Measurements from ENCODE around the gene PRG3. TPM values are rescaled to one million over a fixed set of nuclear protein-coding genes. Genes with fewer than 3 reads are reported as not detected.

The PRG3 gene
- total RNA-seq, 1 donor from 2014 or later = not detected

DNA sequence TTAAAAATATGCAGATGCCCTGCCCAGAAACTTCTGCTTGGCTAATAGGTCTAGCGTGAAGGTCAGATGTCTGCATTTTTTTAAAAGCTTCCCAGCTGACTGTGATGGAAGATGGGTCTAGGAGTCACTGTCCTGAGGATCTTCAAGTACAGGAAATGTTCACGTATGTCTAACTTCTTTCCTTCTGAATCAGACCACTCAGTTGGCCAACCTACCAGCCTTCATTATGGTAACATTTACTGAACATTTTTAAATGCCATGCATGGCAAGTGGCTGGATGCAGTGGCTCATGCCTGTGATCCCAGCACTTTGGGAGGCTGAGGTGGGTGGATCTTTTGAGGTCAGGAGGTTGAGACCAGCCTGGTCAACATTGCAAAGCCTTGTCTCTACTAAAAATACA lies 10.6 kb upstream of the PRG3 start:
- intact Hi-C loops (cut with micrococcal nuclease) = no loop called here

DNA sequence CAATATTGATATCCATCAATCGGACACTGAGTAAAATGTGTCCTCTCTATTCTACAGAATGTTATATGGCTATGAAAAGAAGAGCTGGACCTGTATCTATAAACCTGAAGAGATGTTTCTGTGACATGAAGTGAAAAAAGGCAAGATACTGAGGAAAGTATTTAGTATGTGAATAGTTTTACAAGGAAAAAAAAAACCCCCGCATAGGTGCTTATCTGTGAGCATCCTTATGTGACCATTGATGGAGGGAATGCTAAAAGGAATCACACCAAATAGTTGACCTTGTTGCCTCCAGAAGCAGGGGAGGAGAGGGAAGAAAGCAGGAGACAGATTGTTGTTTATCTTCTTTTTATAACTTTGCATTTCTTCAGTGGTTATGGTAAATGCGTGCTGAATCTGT lies 10.2 kb upstream of the PRG3 start:
- intact Hi-C loops (cut with micrococcal nuclease) = no loop called here

DNA sequence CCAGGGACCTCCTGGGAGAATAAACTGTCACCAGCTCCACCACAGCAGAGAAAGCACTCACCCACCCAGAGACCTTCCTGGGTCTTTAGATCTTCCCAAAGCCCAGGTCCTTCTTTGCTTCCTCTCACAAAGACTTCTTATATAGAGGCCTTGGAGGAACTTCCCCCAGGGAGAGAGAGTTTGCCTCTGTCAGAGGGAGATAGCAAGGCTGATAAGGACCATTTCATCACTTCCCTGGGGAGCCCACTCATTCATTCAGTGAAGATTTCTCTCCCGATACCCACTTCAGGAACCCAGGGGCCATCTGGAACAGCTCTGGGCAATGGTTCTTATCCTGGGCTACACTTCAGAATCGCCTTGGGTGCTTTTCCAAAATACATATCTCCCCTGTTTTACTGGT lies 9.6 kb upstream of the PRG3 start, which contains the start of gene PRG2:
TSS of gene PRG2 (minus strand) at position 116 of the 400 bp plus-strand sequence. CDS start 706 bp downstream, outside the sequence.
- intact Hi-C loops (cut with micrococcal nuclease) = no loop called here

DNA sequence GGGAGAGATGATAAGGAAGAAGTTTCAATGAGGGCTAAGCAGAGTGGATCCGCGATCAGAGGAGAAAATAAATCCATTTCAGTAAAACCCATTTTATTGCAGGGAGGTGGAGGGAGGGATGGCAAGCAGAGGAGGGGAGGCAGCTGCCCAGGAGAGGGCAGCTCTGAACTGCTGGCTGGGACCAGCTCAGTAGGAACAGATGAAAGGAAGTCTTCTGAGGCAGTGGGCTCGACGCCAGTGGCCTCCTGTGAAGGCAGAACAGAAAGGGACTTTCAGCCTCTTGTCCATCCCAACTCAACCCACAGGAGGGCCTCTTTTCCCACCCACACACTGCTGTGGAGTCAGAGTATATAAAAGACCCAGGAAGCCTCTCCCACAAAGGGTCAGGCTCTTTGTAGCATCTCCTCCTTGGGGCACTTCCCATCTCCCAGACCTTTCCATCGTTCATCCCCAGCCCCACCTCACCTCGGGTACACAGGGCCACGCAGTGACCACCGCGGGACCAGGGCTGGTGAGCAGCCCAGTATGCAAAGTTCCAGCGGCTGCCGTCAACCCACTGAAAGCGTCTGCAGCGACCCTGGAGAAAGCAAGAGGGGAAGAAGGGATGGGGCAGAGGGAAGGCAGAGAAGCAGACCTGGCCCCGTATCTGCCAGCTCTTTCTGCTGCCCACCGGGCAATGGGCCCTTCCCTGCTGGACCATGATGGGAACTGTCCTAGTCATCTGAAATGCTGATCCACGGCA lies 6.5 kb upstream of the PRG3 start:
- intact Hi-C loops (cut with micrococcal nuclease) = no loop called here

DNA sequence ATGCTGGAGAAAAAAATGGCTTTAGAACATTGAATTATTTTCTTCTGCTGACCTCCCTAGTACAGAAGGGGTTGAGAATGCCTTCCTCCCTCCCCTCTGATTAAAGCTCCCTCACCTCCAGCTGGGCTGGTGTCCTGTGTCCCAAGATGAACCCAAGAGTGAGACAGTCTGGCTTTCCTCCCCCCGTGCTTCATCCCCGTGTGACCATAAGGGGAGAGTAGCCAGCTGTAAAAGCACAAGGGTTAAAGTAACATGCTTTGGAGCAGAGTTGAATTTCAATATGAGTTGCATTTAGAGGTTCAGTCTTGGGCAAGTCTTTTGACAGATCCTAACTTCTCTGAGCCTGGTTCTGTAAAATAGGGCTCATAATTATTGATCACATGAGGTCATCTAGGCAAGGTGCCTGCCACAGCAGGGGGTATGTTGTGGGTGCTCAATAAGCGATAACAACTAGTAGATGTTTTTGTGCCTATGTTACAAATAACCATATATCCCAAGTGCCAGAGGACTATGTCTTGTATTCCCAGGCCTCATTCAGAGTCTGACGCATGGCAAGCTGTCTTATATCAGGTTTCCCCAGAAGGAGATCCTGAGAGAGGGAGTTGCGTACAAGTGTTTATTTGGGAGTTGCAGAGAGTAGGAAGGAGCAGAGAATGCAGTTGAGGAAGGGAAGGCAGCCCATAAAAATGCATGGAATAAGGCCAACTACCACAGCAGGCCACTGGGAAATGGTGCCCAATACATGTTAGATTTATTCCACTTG lies 5.4 kb upstream of the PRG3 start:
- intact Hi-C loops (cut with micrococcal nuclease) = no loop called here

DNA sequence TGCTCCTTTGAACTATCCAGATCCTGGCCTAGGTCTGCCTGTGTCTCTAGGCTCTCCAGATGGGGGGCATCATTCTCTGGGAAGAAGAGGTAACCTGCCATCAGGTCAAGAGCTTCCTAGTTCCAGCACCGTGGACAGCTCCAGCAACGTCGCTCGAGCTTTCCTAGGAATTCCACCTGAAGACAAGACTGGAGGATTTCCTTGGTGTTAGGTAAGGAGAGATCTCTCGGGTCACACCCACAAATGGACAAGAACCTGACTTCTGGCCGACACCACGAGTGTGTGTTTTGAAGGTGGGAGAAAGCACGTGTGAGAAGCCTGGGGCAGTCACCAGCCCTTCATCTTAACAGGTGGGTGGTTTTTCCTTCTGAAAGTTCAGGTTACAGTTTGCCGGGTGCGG lies 1.2 kb downstream of the PRG3 start:
- intact Hi-C loops (cut with micrococcal nuclease) = no loop called here

DNA sequence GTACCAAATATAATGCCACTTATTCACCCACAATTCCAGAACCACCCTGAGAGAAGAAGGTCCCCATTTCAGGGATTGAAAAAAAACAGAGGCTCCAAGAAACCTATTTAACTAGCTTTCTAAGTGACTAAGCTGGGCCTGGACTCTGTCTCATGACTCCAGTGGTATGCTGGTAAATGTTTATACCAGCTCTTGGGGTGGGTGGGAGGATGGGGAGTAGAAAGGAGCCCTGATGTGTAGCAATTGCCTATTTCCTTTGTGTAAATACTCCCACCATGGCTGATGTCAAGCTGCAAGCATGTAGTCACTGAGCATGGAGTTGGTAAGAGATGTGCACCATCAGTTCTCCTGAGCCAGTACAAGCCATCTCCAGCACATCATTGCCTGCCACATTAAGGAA lies 2.8 kb downstream of the PRG3 start:
- intact Hi-C loops (cut with micrococcal nuclease) = no loop called here

DNA sequence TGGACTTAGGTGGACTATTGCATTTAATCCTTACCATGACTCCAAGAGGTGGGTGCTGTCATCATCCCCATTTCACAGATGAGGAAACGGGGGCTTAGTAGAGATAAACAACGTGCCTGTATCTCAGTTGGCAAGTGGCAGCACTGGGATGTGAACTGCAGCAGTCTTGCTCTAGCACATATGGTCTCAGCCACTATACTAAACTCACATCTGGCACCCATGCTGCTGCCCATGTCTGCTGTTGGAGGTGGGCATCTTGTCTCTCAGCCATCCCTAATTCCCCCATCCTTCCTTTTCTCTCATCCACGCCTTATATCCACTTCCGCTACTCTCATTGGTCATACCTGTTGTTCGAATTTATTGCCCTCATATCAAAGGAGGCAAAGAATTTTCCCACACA lies 3.8 kb downstream of the PRG3 start:
- intact Hi-C loops (cut with micrococcal nuclease) = no loop called here

DNA sequence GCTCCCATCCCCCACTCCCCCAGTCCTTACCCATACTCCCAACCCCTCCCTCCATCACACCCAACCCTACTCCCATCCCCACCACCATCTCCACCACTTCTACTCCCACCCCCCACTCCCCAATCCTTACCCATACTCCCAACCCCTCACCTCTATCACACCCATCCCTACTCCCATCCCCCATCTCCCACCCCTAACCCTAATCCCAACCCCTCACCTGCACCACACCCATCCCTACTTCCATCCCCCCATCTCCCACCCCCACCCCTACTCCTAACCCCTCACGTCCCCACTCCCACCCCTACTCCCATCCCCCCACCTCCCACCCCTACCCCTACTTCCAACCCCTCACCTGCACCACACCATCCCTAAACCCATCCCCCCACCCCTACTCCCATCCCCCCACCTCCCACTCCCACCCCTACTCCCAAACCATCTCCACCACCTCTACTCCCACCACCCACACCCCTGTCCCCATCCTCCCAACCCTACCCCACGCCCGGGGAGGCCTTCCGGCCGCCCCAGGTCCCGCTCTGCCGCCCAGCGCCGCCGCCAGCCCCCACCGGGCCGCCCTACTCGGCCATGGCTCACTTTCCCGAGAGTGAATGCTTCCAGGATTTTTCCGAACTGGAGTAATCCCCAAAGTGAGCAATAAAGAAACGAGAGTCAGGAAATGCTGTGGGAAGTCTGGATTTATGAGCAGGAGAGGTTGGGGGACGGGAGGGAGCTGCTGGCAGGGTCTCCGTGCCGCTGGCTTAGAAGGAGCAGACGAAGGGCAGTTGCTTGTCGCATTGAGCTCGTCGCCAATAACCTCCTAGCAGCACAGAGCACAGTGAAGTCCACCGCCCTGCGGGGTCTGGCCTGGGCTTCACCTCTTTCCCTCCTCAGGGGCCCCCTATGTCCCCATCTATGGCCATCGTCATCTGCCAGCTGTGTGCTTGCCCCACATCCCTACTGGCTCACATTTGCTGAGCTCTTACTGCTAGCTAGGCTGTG lies 4.6 kb downstream of the PRG3 start:
- intact Hi-C loops (cut with micrococcal nuclease) = no loop called here

DNA sequence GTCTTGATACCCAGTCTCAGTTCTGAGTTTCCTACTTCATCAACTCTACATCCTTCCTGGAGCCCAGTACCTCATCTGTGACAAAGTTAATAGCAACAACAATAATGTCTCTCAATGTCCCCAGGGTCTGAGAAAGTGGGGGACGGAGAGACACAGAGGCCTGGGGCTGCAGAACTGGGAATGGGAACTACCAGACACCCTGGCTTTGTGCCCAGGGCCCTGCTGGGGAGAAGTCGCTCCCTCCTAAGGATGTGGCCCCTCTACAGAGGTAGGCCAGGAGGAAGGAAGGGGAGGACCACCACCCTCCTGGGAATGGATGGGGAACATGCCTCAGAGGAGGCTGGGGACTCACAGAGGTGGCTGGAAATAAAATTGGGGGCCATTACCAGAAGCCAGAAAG lies 5.5 kb downstream of the PRG3 start:
- intact Hi-C loops (cut with micrococcal nuclease) = no loop called here

DNA sequence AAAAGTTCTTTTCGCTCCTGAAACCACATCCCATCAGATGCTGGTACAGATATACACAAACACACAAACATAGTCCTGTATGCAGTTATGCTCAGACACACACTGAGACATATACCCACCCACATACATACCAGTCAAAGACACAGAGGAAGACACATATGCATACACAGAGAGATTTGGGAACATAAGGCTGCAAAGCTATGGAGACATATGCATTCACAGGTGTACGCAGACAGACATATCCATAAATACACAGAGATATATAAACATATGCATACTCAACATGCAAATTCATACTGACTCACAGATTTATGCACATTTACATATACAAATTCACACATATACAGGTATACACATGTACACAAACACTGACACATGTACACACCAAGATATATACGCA lies 6.0 kb downstream of the PRG3 start:
- intact Hi-C loops (cut with micrococcal nuclease) = no loop called here

DNA sequence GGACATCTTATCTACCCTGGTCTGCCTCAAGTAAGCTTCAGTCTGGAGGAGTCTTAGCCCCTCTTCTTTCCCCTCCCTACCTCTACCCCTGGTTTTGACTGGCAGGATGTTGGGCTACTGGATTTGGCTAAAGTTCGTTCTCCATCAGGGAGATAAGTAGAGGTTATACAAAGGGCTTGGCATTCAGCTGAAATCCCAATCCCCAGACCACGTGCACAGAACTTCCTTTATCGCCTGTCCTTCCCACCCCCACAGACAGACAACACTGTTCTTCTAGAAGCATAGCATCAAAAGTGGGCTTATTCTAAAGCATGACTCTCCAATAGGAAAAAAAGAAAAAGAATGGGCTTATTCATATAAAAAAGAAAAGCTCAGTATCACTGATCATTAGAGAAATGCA lies 7.8 kb downstream of the PRG3 start:
- intact Hi-C loops (cut with micrococcal nuclease) = no loop called here

DNA sequence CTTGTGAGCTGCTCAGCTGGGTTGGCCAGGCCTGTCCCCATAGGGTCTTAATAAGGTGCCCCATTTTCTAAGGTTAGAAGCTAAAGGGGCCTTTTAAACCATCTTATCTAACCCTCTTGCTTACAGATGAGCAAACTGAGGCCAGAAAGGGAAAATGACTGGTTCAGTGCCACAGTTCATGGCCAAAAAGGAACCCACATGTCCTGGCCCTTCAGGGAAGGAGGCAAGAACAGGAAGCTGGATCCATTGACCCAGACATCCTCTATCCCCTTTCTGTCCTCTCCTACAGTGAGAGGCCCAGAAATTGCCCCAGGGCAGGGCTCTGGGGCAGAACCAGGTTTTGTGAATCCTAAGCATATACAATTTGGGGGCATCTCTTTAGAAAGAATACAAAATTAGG lies 10.0 kb downstream of the PRG3 start:
- intact Hi-C loops (cut with micrococcal nuclease) = no loop called here

DNA sequence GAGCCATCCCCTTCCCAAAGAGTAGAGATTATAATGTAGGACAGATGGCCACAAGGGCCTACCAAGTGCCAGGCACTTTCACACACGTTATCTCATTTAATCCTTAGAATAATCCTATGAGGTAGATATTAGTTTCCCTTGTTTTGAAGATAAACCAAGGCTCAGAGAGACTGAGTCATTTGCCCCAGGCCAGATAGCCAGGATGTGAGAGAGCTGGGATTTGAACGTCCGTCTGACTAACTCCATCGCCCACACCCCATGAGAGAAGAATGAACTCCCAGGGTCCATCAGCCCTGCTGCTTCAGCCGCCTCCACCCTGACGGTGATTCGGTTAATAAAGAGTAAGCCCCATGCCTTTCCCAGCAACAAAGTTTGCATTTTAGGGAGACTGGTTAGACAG lies 10.7 kb downstream of the PRG3 start:
- intact Hi-C loops (cut with micrococcal nuclease) = no loop called here

DNA sequence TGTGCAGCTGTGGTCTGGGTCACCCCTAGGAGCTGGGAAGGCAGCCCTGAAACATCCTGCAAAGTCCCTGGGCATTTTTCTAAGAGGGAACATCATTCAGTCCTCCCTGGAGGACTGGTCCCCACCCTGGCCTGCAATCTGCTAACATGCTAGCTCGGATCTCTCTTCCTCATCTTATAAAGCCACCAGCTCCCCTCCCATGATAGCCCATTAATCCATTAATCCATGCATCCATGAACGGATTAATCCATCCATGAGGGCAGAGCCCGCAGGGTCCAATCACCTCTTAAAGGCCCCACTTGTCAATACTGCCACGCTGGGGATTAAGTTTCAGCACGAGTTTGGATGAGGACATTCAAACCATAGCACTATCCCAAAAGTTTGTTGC lies 12.1 kb downstream of the PRG3 start:
- intact Hi-C loops (cut with micrococcal nuclease) = no loop called here

DNA sequence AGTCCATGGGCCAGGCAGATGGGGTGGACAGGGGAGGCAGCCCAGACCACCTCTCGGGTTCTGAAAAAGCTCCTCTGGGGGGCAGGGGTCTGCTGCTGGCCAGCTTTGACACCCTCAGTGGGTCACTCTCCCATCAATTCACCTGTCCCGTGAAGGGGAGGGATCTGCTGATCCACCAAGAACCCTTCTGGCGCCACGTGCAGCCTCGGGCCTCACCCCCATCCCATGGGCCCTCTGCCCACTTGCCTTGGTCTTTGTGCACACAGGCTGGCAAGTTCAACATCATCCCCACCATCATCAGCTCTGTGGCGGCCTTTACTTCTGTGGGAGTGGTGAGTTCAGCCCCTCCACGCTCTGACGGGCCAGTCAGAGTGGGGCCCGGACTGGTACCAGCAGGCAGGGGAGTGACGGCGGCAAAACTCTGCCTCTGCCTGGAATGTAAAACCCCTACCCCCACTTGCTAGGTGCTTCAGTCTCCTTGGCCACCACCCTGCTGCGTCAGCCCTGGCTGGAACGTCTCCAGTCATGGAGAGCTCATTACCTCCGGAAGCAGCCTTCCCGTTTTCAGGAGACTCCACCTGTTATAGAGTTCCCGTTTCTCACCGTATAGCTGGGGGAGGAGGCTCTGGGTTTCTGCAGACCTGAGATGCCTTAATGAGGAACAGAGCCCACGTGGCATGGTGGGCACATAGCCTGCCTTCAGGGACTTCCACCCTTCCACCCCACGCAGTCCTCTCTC lies 12.7 kb downstream of the PRG3 start:
- intact Hi-C loops (cut with micrococcal nuclease) = no loop called here

DNA sequence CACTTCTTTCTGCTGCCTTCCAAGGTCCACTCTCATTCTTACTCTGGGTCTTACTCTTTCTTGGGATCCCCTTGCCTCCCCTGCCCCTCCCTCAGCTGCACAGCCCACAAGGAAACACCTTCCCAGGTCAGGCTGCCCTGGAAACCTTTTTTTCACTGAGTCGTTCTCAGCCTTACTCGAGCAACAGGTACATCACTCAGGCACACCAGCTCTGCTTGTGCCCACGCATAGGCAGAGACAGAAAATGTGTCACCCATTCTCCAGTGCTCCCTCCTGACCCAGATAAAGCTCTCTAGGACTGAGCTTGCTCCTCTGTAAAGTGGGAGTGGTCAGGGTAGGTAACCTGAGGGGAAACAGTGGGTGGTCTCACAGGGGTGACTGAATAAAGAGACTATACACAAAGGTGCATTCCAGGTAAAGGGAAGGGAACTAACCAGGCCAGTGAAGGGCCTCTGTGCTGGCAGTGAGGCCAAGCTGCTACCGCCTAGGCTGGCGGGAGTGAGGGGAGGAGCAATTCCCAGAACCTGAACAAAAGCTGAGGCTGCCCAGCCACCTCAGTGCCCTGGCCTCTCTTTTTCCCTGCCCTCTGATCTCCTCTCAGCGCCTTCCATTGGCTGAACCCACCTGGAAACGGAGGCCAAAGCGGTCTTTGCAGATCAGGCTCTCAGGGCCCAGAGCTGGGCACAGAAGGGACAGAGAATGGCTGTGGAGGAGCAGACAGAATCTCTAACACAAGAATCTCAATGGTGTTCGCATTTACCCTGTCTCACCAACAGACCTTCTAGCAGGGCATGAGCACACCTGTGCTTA lies 15.9 kb downstream of the PRG3 start:
- intact Hi-C loops (cut with micrococcal nuclease) = no loop called here

DNA sequence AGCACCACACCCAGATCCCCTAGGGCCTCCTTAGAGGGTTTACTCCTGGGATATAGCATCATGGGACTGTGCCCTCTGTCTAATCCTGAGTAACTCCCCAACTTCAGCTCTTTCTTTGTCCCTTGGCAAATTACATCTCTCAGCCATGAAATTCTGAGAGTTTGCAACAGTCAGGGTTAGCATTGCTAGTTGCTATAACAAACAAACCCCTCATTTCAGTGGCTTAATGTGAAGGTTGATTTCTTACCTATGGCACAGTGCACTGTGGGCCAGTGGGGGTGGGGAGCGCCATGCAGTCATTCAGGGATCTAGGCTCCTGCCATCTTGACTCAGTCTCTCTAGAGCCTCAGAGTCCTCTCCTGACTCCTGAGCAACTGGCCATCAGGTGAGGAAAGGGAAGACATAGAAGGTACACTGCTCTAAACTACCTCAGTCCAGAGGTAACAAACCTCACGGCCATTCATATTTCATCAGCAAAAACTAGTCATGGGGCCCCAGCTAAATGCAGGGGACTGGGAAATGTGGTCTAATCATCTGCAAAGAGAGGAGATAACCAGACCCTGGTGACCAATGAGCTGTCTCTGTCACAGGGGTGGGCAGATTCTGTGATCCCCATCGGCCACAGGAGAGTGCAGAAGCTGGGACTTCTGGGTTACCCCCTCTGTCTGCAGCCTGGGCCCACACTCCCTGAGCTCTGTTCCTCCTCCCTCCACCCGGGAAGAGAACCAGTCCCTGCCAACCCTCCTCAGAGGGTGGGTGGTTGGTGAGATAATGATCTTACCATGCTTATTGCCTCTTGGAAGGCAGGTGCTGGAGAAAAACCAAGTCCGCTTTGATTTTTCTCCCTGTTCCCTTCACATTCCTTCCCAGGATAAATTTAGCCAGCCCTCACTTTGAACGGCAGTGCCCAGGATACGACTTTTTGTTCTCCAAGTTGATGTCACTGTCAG lies 17.5 kb downstream of the PRG3 start:
- intact Hi-C loops (cut with micrococcal nuclease) = no loop called here

DNA sequence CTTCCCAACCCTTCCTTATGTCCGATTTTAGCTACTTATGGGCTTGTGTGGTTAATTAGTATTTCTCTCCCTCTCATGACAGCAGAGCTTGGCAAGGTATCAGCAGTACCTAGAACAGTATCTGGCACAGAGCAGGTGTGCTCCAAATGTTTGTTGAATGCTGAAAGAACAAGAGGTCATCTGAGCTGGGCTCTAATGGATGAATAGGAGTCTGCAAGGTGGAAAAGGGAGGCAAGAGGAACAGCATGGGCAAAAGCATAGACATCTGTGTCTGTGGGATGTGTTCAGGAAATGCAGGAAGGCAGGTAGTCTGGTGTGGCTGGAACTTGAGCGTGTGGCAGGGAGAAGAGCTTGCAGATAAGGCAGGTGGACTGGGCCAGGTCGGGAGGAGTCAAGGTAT lies 19.0 kb downstream of the PRG3 start:
- intact Hi-C loops (cut with micrococcal nuclease) = no loop called here
